HepG2 (cell line): ENCODE results near the gene SYNE1.

Experiments
- CEBPB ChIP-seq: IDR thresholded peaks from 2 replicates; pipeline ENCODE4 v1.6.1; 2011; ENCODE audit warnings: low read depth, low read length, improper control_type of control experiment, borderline replicate concordance
- EP300 ChIP-seq, 3 experiments: sonication (generic) in 1 of 3; formaldehyde crosslinking in 1 of 3; IDR thresholded peaks; 2 replicates each; pipeline versions ENCODE4 v1.5.1 to v1.6.1; 2011 to 2020; ENCODE audit warnings: low read depth in 2 of 3, low read length in 2 of 3, borderline replicate concordance in 1 of 3, improper control_type of control experiment in 1 of 3, mild to moderate bottlenecking in 1 of 3, missing genetic modification reagents in 1 of 3, moderate library complexity in 1 of 3
- NCOR1 ChIP-seq: fragments of 200-600 bp; sonication (generic); IDR thresholded peaks from 2 replicates; pipeline ENCODE4 v1.7.0; 2017; ENCODE audit warnings: antibody characterized with exemption, low read length, borderline replicate concordance
- POLR2A ChIP-seq, 2 experiments: IDR thresholded peaks; 2 replicates each; pipeline ENCODE4 v1.6.1; 2011; ENCODE audit warnings: low read depth in 2 of 2, low read length in 2 of 2, mild to moderate bottlenecking in 1 of 2, moderate library complexity in 1 of 2; ENCODE audit not compliant: insufficient read depth in 1 of 2
- TSC22D2 ChIP-seq: sonication (generic); formaldehyde crosslinking; IDR thresholded peaks from 2 replicates; pipeline ENCODE4 v1.5.1; 2020; ENCODE audit warnings: missing genetic modification reagents, mild to moderate bottlenecking, borderline replicate concordance
- ZNF232 ChIP-seq: sonication (generic); formaldehyde crosslinking; IDR thresholded peaks from 2 replicates; pipeline ENCODE4 v1.4.0; 2020; ENCODE audit warnings: missing genetic modification reagents, borderline replicate concordance
- ZNF24 ChIP-seq: fragments of 450-650 bp; IDR thresholded peaks from 2 replicates; pipeline ENCODE4 v1.6.1; 2017; ENCODE audit warnings: antibody characterized with exemption, mild to moderate bottlenecking
- ZNF660 ChIP-seq: sonication (generic); formaldehyde crosslinking; IDR thresholded peaks from 2 replicates; pipeline ENCODE4 v1.5.1; 2020; ENCODE audit warnings: mild to moderate bottlenecking, low read depth, missing genetic modification reagents, borderline replicate concordance
- TF ChIP-seq, protein P1 (sequence below): sonication (generic); formaldehyde crosslinking; IDR thresholded peaks from 2 replicates; pipeline ENCODE4 v1.4.0; 2020; ENCODE audit warnings: missing genetic modification reagents

DNA sequence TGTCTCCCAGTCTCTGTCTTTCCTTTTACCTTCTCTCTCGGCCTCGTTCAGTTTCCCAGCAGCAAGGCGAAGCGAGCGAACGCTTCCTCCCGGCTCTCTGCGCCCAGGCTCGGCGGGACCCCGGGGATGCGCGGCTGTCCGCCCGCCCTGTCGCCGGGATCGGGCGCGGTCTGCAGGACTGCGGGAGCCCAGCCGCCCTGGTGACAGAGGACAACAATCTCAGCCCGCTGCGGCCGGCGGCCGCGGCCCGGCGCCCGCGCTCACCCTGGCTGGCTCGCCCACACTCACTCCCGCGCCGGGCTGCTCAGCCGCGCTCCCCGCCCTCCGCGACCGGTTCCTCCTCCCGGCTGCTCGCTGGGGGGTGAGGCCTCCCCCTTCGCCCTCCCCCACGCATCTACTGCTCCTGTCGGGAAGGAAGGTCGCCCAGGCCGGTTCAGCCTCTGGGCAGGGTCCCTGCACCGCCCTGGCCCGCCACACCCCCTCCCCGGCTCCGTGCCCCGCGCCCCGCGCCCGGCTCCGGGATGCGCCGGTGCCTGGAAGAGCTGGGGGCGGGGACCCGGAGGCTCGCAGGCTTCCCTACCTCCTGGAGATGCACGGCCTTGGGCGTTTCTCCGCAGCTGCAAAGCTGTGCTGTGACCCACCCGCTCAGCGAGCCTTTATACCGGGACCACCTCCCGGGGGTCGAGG, 410 bp downstream of the SYNE1 start:
- TF ChIP-seq ZNF660 (CRISPR knock-in tag) (no peak), POLR2A (IDR thresholded peaks at IDR 0.05; ENCODE audit: insufficient read depth in 1 of 2, low read depth in 2 of 2, low read length in 2 of 2) (no peak), NCOR1 (no peak), CEBPB (no peak), EP300 (IDR thresholded peaks at IDR 0.05; ENCODE audit: low read depth in 2 of 2, low read length in 2 of 2) (no peak), EP300 (CRISPR knock-in tag; IDR thresholded peaks at IDR 0.05; ENCODE audit: borderline replicate concordance) (no peak), ZNF24 (no peak), TSC22D2 (no peak), ZNF232 (no peak)
- TF ChIP-seq, protein P1, sequence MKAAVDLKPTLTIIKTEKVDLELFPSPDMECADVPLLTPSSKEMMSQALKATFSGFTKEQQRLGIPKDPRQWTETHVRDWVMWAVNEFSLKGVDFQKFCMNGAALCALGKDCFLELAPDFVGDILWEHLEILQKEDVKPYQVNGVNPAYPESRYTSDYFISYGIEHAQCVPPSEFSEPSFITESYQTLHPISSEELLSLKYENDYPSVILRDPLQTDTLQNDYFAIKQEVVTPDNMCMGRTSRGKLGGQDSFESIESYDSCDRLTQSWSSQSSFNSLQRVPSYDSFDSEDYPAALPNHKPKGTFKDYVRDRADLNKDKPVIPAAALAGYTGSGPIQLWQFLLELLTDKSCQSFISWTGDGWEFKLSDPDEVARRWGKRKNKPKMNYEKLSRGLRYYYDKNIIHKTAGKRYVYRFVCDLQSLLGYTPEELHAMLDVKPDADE (CRISPR knock-in tag): no peak
